Erythroblast (primary cell): ENCODE measurements around the gene C1orf56.

Source experiments
- DNase-seq, 2 experiments: peaks; one replicate each; lab custom pipeline; 2025; lab: John Stamatoyannopoulos, UW
- GATA1 ChIP-seq: IDR thresholded peaks from 2 replicates; pipeline ENCODE4 v1.6.1; 2011; ENCODE audit warnings: low read depth, mild to moderate bottlenecking, control low read depth, low read length, moderate library complexity
- POLR2A ChIP-seq: IDR thresholded peaks from 2 replicates; pipeline ENCODE4 v1.6.1; 2011; ENCODE audit warnings: mild to moderate bottlenecking, low read length

Gene C1orf56, protein sequence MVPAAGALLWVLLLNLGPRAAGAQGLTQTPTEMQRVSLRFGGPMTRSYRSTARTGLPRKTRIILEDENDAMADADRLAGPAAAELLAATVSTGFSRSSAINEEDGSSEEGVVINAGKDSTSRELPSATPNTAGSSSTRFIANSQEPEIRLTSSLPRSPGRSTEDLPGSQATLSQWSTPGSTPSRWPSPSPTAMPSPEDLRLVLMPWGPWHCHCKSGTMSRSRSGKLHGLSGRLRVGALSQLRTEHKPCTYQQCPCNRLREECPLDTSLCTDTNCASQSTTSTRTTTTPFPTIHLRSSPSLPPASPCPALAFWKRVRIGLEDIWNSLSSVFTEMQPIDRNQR

DNA sequence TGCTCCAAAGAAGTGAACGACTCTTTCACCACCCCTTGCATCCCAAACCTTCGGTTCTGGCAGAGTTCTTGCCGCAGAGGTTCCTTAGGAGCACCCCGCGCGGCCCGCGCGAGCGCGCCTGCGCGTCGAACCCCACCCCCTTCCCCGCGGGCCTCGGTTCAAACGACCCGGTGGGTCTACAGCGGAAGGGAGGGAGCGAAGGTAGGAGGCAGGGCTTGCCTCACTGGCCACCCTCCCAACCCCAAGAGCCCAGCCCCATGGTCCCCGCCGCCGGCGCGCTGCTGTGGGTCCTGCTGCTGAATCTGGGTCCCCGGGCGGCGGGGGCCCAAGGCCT, at the start of gene C1orf56:
C1orf56 (plus strand) TSS at position 161 of the 334 bp plus-strand sequence; CDS start at position 258, 97 bp downstream.
- TF ChIP-seq POLR2A = peak; percentile 41
- TF ChIP-seq GATA1 = no peak
- DNase-seq = peak; percentile 70 to 72

DNA sequence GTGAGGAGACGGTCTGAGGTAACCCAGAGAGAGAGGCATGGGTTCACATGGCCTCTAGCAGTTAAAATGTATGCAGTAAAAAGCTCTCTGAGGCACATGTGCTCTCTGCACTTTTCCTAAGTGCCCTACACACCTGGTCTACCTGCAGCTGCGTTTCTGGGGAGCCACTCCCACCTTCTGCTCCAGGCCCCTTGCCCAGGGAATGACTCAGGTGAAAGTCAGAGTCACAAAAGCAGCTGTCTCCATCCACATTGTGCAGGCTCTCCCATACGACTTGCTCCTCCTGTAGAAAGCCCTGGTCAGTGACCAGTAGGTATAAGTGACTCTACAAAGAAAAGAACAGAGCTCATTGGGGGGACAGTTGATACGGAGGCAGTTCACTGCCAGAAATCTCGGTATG, 49.6 kb upstream of the C1orf56 start:
- no peak for DNase-seq
- TF ChIP-seq POLR2A = no peak
- TF ChIP-seq GATA1 = no peak

DNA sequence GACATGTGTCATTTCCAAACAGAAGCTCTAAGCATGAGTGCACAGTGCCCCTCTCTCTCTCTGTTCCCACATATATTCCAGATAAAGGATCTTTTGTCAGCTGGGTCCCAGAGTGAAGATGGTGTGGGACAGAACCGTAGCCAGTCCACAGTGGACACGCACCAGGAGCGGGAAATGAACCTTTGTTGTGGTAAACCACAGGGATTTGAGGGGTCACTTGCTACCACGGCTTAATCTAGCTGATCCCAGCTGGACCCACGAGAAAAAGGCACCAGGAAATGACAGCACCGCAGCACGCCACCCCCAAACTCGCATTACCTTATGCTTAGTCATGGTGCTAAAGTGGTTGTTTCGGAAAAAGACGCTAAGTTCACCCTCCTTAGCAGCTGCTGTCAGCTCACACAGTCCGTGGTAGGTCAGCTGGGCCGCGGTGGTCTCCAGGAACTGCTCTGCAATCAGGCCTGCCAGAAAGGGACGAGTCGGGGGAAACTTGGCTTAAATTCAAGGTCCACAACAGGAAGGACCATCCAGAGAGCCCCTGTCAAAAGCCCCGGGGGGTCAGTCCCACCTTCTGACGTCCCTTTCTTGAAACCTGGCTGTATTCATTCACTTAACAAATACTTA, 48.4 kb upstream of the C1orf56 start:
- TF ChIP-seq POLR2A = no peak
- TF ChIP-seq GATA1 = no peak
- peak; percentile 45 to 55 for DNase-seq

DNA sequence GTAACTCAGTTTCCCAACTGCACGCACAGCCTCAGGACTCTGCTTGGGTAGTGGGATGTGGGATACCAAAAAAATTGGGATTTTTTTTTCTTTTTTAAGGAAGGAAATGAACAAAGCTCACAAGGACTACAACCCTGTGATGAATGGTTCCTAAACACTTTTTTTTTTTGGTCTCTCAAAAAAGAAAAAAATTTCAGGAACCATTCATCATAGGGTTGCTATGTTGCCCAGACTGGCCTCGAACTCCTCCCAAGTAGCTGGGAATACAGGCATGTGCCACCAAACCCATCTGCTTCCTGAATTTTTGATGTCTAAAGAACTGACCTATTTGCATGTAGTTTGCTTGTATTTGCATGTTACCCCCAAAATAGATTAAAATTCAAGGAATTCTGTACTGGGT, 47.6 kb upstream of the C1orf56 start:
- DNase-seq = no peak
- TF ChIP-seq POLR2A = no peak
- no peak for TF ChIP-seq GATA1

DNA sequence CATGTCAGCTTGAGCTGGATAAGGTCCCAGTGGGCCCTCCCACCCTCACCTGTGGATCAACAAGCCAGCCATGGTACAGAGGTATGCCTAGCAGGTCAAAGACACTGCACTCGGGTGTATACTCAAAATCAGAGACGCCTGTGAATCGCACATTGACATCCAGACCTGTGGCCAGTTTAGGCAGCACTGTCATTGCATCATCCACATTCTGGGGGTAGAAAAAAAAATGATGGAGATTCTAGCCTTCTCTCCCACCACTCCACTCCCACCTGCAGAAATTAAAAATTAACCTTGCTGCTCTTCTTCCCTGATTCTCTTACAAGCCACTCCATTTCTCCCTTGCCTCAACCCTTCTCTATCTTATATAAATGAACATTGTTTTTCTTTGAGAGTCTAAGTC, 47.1 kb upstream of the C1orf56 start:
- DNase-seq = no peak
- no peak for TF ChIP-seq POLR2A
- TF ChIP-seq GATA1 = no peak

DNA sequence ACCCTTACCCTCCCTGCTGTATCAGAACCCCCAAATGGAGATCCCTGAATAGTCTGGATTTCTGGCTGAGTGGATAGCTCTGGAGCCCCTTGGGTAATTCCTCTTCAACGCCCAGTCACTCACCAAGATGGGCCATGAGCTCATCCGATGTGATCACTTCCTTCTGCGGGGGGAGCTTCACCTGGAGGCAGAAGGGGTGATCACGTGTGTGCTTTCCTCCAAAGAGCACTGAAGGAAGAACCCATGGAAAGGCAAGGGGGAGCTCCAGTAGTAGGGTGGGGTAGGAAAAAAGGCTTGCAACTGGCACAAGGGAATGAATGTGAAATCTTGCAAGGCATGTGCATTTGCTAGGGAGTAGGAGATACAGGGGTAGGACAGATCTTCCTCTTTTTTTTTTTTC, 45.9 kb upstream of the C1orf56 start:
- DNase-seq = no peak
- TF ChIP-seq GATA1 (no peak), POLR2A (no peak)

DNA sequence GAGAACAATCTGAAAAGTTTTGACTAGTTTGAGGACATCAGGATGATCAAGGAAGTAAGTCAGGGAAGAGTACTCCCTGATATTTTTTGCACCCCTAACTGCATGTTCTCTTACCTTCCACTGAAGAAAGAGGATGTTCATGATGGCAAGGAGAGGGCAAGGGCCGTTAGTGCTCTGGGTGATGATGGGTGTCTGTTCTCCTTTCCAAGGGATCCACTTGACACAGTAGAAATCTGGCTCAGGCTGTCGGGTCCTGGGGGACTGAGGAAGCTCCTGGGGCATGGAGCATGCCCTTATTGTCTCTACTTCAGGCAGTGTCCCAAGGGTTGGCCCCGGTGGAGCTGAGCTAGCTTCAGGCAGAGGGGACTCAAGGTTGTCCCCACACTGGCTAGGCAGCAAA, 45.5 kb upstream of the C1orf56 start:
- DNase-seq = no peak
- TF ChIP-seq POLR2A = no peak
- no peak for TF ChIP-seq GATA1

DNA sequence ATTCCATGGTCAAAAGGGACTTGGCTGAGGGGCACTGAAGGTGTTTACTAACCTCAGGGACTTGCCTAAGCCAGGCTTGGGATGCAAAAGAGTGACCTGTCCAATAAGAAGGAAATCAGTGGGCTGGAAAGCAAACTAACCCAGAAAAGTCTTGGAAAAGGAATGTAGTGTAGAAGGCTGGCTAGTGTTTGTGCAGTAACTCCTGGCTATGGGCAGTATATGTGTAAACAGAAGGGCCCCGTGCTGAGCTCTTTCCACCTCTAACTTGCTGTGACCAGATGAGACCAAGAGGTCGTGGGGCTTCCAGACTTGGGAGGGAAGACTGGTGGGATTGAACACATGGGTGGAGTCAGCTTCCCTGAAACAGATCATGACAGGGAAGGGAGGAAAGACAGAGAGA, 44.9 kb upstream of the C1orf56 start:
- DNase-seq = no peak
- no peak for TF ChIP-seq GATA1
- TF ChIP-seq POLR2A = no peak

DNA sequence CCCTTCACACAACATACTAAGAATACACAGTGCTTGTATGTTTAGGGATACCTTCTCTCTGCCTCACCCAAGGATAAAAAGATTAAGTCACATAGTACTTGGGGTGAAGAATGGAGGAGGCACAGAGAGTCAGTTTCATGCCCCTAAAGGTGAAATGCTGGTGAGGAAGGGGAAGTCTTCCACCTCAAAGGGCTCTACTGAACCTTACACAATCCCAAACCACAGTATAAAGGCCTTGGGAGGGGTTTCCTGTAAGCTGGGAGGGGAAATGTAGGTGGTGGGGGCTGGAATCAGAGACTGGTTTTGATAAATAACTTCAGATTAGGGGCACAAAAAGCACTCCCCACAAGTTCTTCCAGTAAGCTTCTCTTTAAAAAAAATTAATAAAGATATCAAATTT, 44.4 kb upstream of the C1orf56 start:
- no peak for TF ChIP-seq GATA1
- TF ChIP-seq POLR2A = no peak
- DNase-seq = no peak

DNA sequence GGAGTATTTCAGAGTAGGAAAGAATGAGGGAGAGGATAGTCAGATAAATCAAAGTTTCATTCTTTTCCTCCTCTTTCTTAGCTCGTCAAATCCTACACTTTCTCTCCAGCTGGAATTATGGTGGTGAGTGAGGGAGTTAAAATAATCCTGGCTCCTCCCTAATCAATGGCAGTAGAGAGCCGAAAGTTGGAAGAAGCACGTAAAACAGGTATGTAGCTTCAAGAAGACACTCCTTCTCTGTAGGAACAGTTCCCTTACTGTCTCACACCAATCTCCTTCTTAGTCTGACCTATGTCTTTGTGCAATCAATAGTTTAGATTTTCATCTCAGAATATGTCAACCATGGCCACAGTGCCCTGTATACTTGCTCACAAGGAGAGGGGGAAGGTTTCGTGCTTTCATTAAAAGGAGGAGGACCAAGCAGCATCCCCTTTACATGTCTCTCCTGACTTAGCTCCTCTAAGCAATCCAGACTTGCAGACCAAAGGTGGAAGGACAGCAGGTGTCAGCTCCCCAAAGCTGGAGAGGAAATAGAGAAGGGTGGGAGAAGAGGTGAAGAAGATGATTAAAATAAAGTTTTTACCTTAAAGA, 41.7 kb upstream of the C1orf56 start:
- TF ChIP-seq POLR2A (no peak), GATA1 (no peak)
- DNase-seq = no peak

DNA sequence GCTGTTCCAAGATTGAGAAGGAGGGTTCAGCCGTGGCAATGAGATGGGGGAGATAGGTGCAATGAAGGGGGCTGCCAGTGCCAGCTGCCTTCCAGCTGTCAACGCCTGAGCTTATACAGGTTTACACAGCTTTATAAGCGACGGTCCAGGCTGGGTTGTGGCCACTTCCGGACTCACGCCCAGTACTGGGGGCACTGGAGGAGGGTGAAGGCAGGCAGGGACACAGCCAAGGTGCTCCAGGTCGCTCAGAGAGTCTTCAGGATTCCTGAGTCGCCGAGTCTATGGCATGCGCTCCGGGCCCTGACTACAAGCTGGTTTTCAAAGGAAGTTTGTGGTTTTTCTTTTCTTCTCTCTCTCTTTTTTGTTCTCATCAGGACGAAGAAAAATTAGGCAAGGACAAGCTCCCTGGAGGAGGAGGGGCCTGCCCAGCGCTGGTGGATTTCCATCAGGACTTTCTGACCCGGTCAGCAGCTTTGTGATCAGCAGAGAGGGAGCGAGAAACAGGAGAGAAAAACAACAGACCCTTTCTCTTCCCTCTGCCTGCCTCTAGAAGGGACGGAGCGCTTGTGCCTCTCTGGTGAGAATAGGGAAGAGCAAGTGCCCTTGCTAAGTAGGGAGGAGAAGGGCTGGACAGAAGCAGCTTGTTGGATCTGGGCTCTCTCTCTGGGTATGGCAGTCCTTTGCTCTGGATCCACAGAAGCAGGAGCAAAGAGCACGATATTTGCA, 41.1 kb upstream of the C1orf56 start, which contains the start of gene MINDY1:
MINDY1 (minus strand) TSS at position 576 of the 726 bp plus-strand sequence. CDS start 4,285 bp downstream, outside the sequence.
- DNase-seq = peak; percentile 84 to 86
- peak; percentile 83 for TF ChIP-seq POLR2A
- TF ChIP-seq GATA1 = no peak

DNA sequence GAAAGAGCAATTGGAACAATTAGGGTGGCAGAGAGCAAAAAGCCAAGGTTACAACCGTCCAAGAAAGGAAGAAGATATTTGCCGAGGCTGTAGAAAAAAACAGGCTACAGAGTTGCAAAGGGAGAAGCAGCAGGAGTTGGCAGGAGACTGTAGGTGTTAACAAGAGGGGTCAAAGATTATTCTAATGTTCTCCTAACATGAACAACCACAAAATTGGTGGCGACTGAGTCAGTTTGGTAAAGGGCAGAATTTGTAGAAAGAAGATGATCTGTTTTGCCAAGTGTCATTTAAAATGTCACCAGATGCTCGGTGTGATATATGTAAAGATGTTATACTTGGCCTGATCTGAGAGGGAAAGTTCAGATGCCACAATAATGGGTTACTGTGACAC, 39.7 kb upstream of the C1orf56 start:
- no peak for TF ChIP-seq POLR2A
- no peak for TF ChIP-seq GATA1
- DNase-seq = no peak

DNA sequence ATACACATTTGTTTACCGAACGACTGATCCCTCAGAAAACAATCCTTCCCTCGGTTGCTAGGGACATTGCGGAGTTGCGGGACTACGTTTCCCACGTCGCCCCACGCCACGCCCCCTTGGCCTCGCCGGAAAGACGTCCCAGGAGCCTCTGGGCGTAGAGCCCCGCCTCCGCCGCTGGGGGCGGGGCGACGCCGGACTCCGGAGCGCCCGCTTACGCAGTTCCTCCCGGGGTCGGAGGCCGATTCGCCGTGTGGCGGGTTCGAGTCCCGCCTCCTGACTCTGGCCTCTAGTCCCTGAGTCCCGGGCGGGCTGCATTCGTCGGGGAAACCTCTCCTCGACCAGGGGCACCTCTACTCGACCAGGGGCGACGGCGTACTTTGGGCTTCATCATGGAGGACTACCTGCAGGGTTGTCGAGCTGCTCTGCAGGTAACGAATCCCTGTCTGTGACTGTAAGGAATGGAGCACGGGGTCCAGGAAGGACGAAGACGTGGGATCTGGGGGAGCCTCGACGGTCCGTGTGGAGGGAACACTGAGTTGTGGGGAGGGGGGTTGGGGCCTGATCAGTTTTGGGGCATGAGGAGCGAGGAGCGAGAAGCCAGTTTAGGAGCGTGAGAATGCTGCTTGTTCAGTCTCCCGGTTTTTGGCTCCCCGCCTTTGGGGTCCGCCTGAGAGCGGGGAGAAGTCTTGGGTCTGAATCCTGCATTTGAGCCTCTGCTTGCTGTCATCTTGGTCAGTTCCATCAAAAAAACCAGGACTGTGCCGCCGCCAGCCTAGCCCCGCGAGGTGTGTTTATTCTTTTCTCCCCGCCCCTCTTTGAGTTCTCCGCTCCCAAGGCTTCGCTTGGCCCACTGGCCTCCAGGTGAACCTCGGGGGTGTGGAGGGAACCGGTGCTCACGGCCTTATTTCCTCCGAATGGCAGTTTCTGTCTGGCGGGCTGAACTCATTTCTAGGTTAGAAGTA, 39.0 kb upstream of the C1orf56 start, which contains the start of gene PRUNE1:
PRUNE1 (plus strand) TSS at position 206 of the 962 bp plus-strand sequence; CDS start at position 390, 184 bp downstream.
- peak; percentile 97 for DNase-seq
- TF ChIP-seq GATA1 = no peak
- peak; percentile 65 for TF ChIP-seq POLR2A
